H9 (cell line): ENCODE results near the gene DNAAF5. TPM values are rescaled to one million over a fixed set of nuclear protein-coding genes. Genes with fewer than 3 reads are reported as not detected.

Experiments
- DNase-seq: peaks from one replicate; pipeline ENCODE4 v3.0.0-alpha.2; 2017
- H2AFZ ChIP-seq: one replicate; pipeline ENCODE4 v1.6.1; 2013; ENCODE audit warnings: mild to moderate bottlenecking, low read length, control low read depth, moderate library complexity
- H2AK5ac ChIP-seq: 2 replicates; pipeline ENCODE4 v1.6.1; 2013; ENCODE audit warnings: low read length, control low read depth, mixed read lengths; ENCODE audit not compliant: insufficient read length
- H2BK120ac ChIP-seq: one replicate; pipeline ENCODE4 v1.6.1; 2013; ENCODE audit warnings: low read depth, mild to moderate bottlenecking, low read length, control low read depth, inconsistent platforms; ENCODE audit not compliant: poor library complexity, severe bottlenecking
- H2BK12ac ChIP-seq: 2 replicates; pipeline ENCODE4 v1.6.1; 2013; ENCODE audit warnings: low read length, control low read depth, mixed read lengths, low read depth; ENCODE audit not compliant: insufficient read length
- H2BK15ac ChIP-seq: 2 replicates; pipeline ENCODE4 v1.6.1; 2013; ENCODE audit warnings: low read depth, low read length, control low read depth
- H2BK20ac ChIP-seq: one replicate; pipeline ENCODE4 v1.6.1; 2013; ENCODE audit warnings: low read depth, mild to moderate bottlenecking, low read length, control low read depth, inconsistent platforms; ENCODE audit not compliant: poor library complexity, severe bottlenecking
- H2BK5ac ChIP-seq: 2 replicates; pipeline ENCODE4 v1.6.1; 2013; ENCODE audit warnings: low read length, control low read depth, mixed read lengths; ENCODE audit not compliant: insufficient read length
- H3K14ac ChIP-seq: 2 replicates; pipeline ENCODE4 v1.6.1; 2013; ENCODE audit warnings: low read length, control low read depth; ENCODE audit not compliant: insufficient read depth
- H3K18ac ChIP-seq: 2 replicates; pipeline ENCODE4 v1.6.1; 2013; ENCODE audit warnings: low read depth, mild to moderate bottlenecking, mixed read lengths, low read length, control low read depth; ENCODE audit not compliant: insufficient read length
- H3K23ac ChIP-seq: 2 replicates; pipeline ENCODE4 v1.6.1; 2013; ENCODE audit warnings: low read length, control low read depth, mixed read lengths, low read depth; ENCODE audit not compliant: insufficient read length
- H3K23me2 ChIP-seq: 2 replicates; pipeline ENCODE4 v1.6.1; 2013; ENCODE audit warnings: low read depth, mild to moderate bottlenecking, mixed read lengths, low read length, control low read depth; ENCODE audit not compliant: insufficient read length, poor library complexity, severe bottlenecking
- H3K27ac ChIP-seq: 2 replicates; pipeline ENCODE4 v1.5.1; 2013; ENCODE audit warnings: low read length, control low read depth, mixed read lengths, low read depth; ENCODE audit not compliant: insufficient read length
- H3K27me3 ChIP-seq: 2 replicates; pipeline ENCODE4 v1.6.1; 2013; ENCODE audit warnings: low read length, control low read depth, inconsistent platforms; ENCODE audit not compliant: insufficient read depth
- H3K4ac ChIP-seq: 2 replicates; pipeline ENCODE4 v1.6.1; 2013; ENCODE audit warnings: low read depth, mild to moderate bottlenecking, control low read depth, inconsistent platforms, low read length, moderate library complexity
- H3K4me1 ChIP-seq: 2 replicates; pipeline ENCODE4 v1.6.1; 2013; ENCODE audit warnings: low read length, control low read depth, inconsistent platforms; ENCODE audit not compliant: insufficient read depth
- H3K4me2 ChIP-seq: 2 replicates; pipeline ENCODE4 v1.6.1; 2013; ENCODE audit warnings: low read length, control low read depth, mixed read lengths; ENCODE audit not compliant: insufficient read length, insufficient read depth
- H3K56ac ChIP-seq: 2 replicates; pipeline ENCODE4 v1.6.1; 2013; ENCODE audit warnings: low read depth, mild to moderate bottlenecking, mixed read lengths, low read length, control low read depth; ENCODE audit not compliant: insufficient read length
- H3K79me1 ChIP-seq: 2 replicates; pipeline ENCODE4 v1.6.1; 2013; ENCODE audit warnings: low read depth, mild to moderate bottlenecking, moderate library complexity, low read length, control low read depth, inconsistent platforms; ENCODE audit not compliant: insufficient read depth, poor library complexity, severe bottlenecking
- H3K79me2 ChIP-seq: 2 replicates; pipeline ENCODE4 v1.6.1; 2013; ENCODE audit warnings: low read length, control low read depth, inconsistent platforms; ENCODE audit not compliant: insufficient read depth
- H3K9ac ChIP-seq: 2 replicates; pipeline ENCODE4 v1.6.1; 2013; ENCODE audit warnings: low read length, control low read depth, mixed read lengths; ENCODE audit not compliant: insufficient read length; ENCODE audit errors: extremely low read depth
- H3K9me3 ChIP-seq: one replicate; pipeline ENCODE4 v1.6.1; 2013; ENCODE audit warnings: low read depth, low read length, inconsistent platforms; ENCODE audit not compliant: control insufficient read depth
- H3T11ph ChIP-seq: one replicate; pipeline ENCODE4 v1.6.1; 2013; ENCODE audit warnings: mild to moderate bottlenecking, low read length, control low read depth, inconsistent platforms
- H4K20me1 ChIP-seq: one replicate; pipeline ENCODE4 v1.6.1; 2013; ENCODE audit not compliant: control insufficient read depth, insufficient read length, insufficient read depth
- H4K5ac ChIP-seq: 2 replicates; pipeline ENCODE4 v1.6.1; 2013; ENCODE audit warnings: low read depth, mild to moderate bottlenecking, mixed read lengths, low read length, control low read depth; ENCODE audit not compliant: insufficient read length
- H4K8ac ChIP-seq: replicated peaks from 2 replicates; pipeline ENCODE4 v1.6.1; 2013; ENCODE audit warnings: low read length, control low read depth, mixed read lengths, low read depth; ENCODE audit not compliant: insufficient read length
- H4K91ac ChIP-seq: 2 replicates; pipeline ENCODE4 v1.6.1; 2013; ENCODE audit warnings: low read depth, mild to moderate bottlenecking, moderate library complexity, mixed read lengths, low read length, control low read depth; ENCODE audit not compliant: insufficient read length
- H3K27ac Mint-ChIP-seq, 3 experiments: 2 replicates in 2 of 3; 3 replicates in 1 of 3; pipeline ENCODE4 v1.8.0; 2020 to 2021; ENCODE audit warnings: mixed read lengths in 3 of 3, mild to moderate bottlenecking in 1 of 3, moderate library complexity in 1 of 3
- H3K27me3 Mint-ChIP-seq: 2 replicates; pipeline ENCODE4 v1.8.0; 2021; ENCODE audit warnings: low read depth, mild to moderate bottlenecking, moderate library complexity, mixed read lengths
- H3K36me3 Mint-ChIP-seq, 3 experiments: 2 replicates in 2 of 3; 3 replicates in 1 of 3; pipeline ENCODE4 v1.8.0; 2020 to 2021; ENCODE audit warnings: low read depth in 3 of 3, mixed read lengths in 3 of 3; ENCODE audit not compliant: insufficient read depth in 1 of 3
- H3K4me1 Mint-ChIP-seq, 2 experiments: 2 replicates each; pipeline ENCODE4 v1.8.0; 2020; ENCODE audit warnings: mixed read lengths in 2 of 2
- H3K4me3 Mint-ChIP-seq, 2 experiments: 2 replicates in 1 of 2; 3 replicates in 1 of 2; pipeline ENCODE4 v1.8.0; 2020 to 2021; ENCODE audit warnings: mild to moderate bottlenecking in 2 of 2, mixed read lengths in 2 of 2, moderate library complexity in 1 of 2
- H3K9me3 Mint-ChIP-seq, 2 experiments: 2 replicates in 1 of 2; 3 replicates in 1 of 2; pipeline ENCODE4 v1.8.0; 2020; ENCODE audit warnings: mild to moderate bottlenecking in 2 of 2, mixed read lengths in 2 of 2, moderate library complexity in 1 of 2
- WGBS: extraction: QIAGEN DNeasy Blood & Tissue Kit; methylation state at CpG from one replicate; pipeline ENCODE4 v1.1.7; 2013; ENCODE audit warnings: missing lambda C conversion rate, low lambda C conversion rate, mixed read lengths; ENCODE audit not compliant: insufficient read length; ENCODE audit errors: extremely low coverage; 5-methylcytosine and 5-hydroxymethylcytosine counted together
- total RNA-seq: library from RNA; stranded (reverse); gene quantifications from 2 replicates; pipeline ENCODE4 v1.2.1, GENCODE V29; 2021
- TF ChIP-seq, protein P1 (sequence below): fragments of 200-600 bp; sonication (generic); conservative IDR thresholded peaks from 3 replicates; pipeline ENCODE4 v1.8.0; 2021; ENCODE audit warnings: antibody characterized with exemption, mild to moderate bottlenecking

Gene DNAAF5
- total RNA-seq, 1 experiment from 2014 or later = 43.5 TPM

DNA sequence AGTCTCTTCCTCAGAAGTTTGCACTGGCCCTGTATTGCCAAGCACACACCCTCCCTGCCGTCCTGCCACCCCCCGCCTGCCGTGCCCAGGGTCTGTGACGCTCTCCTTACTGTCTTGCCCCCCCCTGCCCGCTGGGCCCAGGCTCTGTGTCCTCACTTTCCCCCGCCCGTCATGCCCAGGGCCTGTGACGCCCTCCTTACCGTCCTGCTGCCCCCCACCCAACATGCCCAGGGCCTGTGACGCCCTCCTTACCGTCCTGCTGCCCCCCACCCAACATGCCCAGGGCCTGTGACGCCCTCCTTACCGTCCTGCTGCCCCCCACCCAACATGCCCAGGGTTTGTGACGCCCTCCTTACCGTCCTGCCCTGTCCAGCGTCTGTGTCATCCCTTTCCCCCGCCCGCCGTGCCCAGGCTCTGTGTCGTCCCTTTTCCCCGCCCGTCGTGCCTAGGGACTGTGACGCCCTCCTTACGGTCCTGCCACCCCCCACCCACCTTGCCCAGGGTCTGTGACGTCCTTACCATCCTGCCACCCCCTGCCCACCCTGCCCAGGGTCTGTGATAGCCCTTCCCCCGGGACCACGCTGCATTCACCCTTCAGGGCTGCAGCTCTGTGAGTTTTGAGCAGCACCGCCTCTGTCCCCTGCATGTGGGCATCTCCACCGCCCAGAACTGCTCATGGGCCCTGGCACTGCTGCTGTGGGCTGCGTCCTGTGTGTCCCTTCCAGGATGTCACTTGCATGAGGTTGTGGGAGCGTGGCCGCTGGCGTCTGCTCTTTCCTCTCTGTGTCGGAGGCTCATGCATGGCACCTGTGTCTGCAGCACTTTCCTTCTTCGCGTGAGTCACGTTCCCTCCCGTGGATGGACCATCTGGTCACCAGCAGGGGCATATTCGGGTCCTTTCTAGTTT, 19.9 kb downstream of the DNAAF5 start:
- H3K4ac ChIP-seq = no peak overlapping the region
- no peak overlapping the region for H2BK12ac ChIP-seq
- H3K27ac Mint-ChIP-seq = peak overlapping the region in 1 of 3 experiments; percentile 61; a peak in 1 of 7 replicates
- no peak overlapping the region for H3K23ac ChIP-seq
- H3K4me1 ChIP-seq = no peaks in the 10 kb centered on the region
- no peak for DNase-seq
- H3K23me2 ChIP-seq = no peaks in the 10 kb centered on the region
- no peak overlapping the region for H3T11ph ChIP-seq
- no peak overlapping the region for H4K91ac ChIP-seq
- no peak overlapping the region for H3K4me3 Mint-ChIP-seq
- TF ChIP-seq, protein P1, sequence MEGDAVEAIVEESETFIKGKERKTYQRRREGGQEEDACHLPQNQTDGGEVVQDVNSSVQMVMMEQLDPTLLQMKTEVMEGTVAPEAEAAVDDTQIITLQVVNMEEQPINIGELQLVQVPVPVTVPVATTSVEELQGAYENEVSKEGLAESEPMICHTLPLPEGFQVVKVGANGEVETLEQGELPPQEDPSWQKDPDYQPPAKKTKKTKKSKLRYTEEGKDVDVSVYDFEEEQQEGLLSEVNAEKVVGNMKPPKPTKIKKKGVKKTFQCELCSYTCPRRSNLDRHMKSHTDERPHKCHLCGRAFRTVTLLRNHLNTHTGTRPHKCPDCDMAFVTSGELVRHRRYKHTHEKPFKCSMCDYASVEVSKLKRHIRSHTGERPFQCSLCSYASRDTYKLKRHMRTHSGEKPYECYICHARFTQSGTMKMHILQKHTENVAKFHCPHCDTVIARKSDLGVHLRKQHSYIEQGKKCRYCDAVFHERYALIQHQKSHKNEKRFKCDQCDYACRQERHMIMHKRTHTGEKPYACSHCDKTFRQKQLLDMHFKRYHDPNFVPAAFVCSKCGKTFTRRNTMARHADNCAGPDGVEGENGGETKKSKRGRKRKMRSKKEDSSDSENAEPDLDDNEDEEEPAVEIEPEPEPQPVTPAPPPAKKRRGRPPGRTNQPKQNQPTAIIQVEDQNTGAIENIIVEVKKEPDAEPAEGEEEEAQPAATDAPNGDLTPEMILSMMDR = no peak
- H3K27ac ChIP-seq = no peak overlapping the region
- H2BK5ac ChIP-seq = no peak overlapping the region
- H3K4me2 ChIP-seq = no peak overlapping the region
- 0 out of 2 replicates have a peak, but pooled peaks cover 3% of the 10 kb centered on the region for H3K79me2 ChIP-seq
- H2AK5ac ChIP-seq = no peak overlapping the region
- no peak overlapping the region for H3K9ac ChIP-seq
- H4K20me1 ChIP-seq = peaks cover 2% of the 10 kb centered on the region
- H2AFZ ChIP-seq = no peak overlapping the region
- no peaks in the 10 kb centered on the region for H3K27me3 ChIP-seq
- no peak overlapping the region for H2BK15ac ChIP-seq
- no peak overlapping the region for H4K8ac ChIP-seq
- H3K36me3 Mint-ChIP-seq = peaks cover 24 to 53% (median 40%) of the 10 kb centered on the region in 3 experiments
- no peak overlapping the region for H3K18ac ChIP-seq
- no peaks in the 10 kb centered on the region for H3K79me1 ChIP-seq
- H4K5ac ChIP-seq = no peak overlapping the region
- no peaks in the 10 kb centered on the region; a peak in 1 of 5 replicates for H3K9me3 Mint-ChIP-seq
- H3K14ac ChIP-seq = no peak overlapping the region
- WGBS = no CpG with 5 or more reads among the region's 40 CpGs
- no peak overlapping the region for H3K56ac ChIP-seq
- H2BK120ac ChIP-seq = no peak overlapping the region
- H3K9me3 ChIP-seq = no peaks in the 10 kb centered on the region
- H2BK20ac ChIP-seq = no peak overlapping the region
- H3K27me3 Mint-ChIP-seq = no peaks in the 10 kb centered on the region
- no peaks in the 10 kb centered on the region for H3K4me1 Mint-ChIP-seq
